ENCODE measurements around the gene RAB3A.

Gene RAB3A

DNA sequence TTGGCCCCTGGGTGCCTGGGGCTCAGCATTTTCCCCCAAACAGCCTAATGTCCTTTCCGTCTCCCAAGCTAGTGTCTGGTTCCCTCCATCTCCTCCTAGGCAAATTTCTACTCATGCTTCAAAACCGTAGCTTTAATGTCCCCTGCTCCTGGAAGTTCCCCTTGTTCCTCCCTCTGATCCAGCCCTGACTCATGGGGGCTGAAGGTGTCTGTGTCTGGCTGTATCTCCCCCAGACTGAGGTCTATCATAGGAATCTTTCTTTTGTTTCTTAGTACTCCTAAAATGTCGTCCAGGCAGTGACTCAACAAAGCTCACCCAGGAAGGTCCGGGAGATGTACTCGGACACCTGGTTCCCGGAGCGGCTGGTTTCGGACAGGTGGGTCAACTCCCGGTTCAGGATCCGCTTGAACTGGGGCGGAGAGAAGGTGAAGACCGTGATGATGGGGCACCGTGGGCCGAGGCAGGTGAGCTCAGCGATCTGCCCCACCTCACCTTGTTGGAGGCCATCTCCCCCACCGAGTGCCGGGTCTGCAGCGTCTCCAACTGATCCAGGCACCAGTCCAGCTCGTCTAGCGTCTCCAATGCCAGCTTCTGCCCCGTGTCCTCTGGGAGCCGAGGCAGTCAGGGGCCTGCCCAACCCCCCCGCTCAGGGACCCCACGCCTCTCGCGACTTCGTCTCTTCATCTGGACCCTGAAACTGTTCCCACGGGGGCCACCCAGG lies 16.2 kb upstream of the RAB3A start:
- TF ChIP-seq FOXM1 (IDR thresholded peaks at IDR 0.05; ENCODE audit: borderline replicate concordance, low read depth): no peak
- no peak for TF ChIP-seq ZBTB7A (IDR thresholded peaks at IDR 0.05; ENCODE audit: low read depth)
- TF ChIP-seq EGR1 (IDR thresholded peaks at IDR 0.05): no peak
- no peak for TF ChIP-seq NFIC (IDR thresholded peaks at IDR 0.05)
- no peak for TF ChIP-seq CREB1 (IDR thresholded peaks at IDR 0.05; ENCODE audit: low read depth)
- TF ChIP-seq, protein P1, sequence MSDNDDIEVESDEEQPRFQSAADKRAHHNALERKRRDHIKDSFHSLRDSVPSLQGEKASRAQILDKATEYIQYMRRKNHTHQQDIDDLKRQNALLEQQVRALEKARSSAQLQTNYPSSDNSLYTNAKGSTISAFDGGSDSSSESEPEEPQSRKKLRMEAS (IDR thresholded peaks at IDR 0.05): no peak
- TF ChIP-seq RAD21 (IDR thresholded peaks at IDR 0.05; ENCODE audit: low read depth): no peak
- no peak for TF ChIP-seq CEBPB (IDR thresholded peaks at IDR 0.05)
- no peak for TF ChIP-seq EP300 (IDR thresholded peaks at IDR 0.05; ENCODE audit: borderline replicate concordance)
- TF ChIP-seq TEAD4 (IDR thresholded peaks at IDR 0.05): no peak
- no peak for TF ChIP-seq YY1 (IDR thresholded peaks at IDR 0.05; ENCODE audit: low read depth)
- TF ChIP-seq, protein P2, sequence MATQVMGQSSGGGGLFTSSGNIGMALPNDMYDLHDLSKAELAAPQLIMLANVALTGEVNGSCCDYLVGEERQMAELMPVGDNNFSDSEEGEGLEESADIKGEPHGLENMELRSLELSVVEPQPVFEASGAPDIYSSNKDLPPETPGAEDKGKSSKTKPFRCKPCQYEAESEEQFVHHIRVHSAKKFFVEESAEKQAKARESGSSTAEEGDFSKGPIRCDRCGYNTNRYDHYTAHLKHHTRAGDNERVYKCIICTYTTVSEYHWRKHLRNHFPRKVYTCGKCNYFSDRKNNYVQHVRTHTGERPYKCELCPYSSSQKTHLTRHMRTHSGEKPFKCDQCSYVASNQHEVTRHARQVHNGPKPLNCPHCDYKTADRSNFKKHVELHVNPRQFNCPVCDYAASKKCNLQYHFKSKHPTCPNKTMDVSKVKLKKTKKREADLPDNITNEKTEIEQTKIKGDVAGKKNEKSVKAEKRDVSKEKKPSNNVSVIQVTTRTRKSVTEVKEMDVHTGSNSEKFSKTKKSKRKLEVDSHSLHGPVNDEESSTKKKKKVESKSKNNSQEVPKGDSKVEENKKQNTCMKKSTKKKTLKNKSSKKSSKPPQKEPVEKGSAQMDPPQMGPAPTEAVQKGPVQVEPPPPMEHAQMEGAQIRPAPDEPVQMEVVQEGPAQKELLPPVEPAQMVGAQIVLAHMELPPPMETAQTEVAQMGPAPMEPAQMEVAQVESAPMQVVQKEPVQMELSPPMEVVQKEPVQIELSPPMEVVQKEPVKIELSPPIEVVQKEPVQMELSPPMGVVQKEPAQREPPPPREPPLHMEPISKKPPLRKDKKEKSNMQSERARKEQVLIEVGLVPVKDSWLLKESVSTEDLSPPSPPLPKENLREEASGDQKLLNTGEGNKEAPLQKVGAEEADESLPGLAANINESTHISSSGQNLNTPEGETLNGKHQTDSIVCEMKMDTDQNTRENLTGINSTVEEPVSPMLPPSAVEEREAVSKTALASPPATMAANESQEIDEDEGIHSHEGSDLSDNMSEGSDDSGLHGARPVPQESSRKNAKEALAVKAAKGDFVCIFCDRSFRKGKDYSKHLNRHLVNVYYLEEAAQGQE (IDR thresholded peaks at IDR 0.05; ENCODE audit: low read depth): no peak
- TF ChIP-seq, protein P3, sequence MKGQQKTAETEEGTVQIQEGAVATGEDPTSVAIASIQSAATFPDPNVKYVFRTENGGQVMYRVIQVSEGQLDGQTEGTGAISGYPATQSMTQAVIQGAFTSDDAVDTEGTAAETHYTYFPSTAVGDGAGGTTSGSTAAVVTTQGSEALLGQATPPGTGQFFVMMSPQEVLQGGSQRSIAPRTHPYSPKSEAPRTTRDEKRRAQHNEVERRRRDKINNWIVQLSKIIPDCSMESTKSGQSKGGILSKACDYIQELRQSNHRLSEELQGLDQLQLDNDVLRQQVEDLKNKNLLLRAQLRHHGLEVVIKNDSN (IDR thresholded peaks at IDR 0.05): no peak
- TF ChIP-seq TCF12 (IDR thresholded peaks at IDR 0.05; ENCODE audit: low read depth): no peak
- TF ChIP-seq TAF1 (IDR thresholded peaks at IDR 0.05; ENCODE audit: low read depth): no peak

DNA sequence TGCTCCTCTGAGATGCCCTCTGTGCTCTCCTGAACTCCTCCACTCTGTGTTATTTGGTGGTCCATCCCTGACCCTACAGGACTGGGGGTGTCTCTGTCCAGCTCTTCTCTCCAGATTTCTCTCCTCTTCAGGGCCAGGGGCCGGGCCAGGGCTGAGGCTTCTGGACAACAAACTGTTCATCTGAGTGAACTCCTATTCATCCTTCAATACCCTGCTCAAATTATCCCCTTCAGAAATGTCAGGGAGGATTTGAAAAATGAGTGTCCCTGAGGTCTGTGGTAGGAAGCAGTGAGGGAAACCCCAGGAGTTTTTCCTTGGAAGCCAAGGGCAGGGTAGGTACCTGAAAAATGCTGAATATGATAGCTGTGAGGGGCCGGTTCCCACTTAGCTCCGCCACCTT lies 14.8 kb upstream of the RAB3A start:
- TF ChIP-seq FOXM1 (IDR thresholded peaks at IDR 0.05; ENCODE audit: borderline replicate concordance, low read depth) (no peak), YY1 (IDR thresholded peaks at IDR 0.05; ENCODE audit: low read depth) (no peak), TCF12 (IDR thresholded peaks at IDR 0.05; ENCODE audit: low read depth) (no peak), CREB1 (IDR thresholded peaks at IDR 0.05; ENCODE audit: low read depth) (no peak), NFIC (IDR thresholded peaks at IDR 0.05) (no peak), EP300 (IDR thresholded peaks at IDR 0.05; ENCODE audit: borderline replicate concordance) (no peak), TEAD4 (IDR thresholded peaks at IDR 0.05) (no peak), ZBTB7A (IDR thresholded peaks at IDR 0.05; ENCODE audit: low read depth) (no peak), CEBPB (IDR thresholded peaks at IDR 0.05) (no peak), EGR1 (IDR thresholded peaks at IDR 0.05) (no peak)
- TF ChIP-seq, protein P2 (IDR thresholded peaks at IDR 0.05; ENCODE audit: low read depth): no peak
- TF ChIP-seq, protein P1 (IDR thresholded peaks at IDR 0.05): no peak

DNA sequence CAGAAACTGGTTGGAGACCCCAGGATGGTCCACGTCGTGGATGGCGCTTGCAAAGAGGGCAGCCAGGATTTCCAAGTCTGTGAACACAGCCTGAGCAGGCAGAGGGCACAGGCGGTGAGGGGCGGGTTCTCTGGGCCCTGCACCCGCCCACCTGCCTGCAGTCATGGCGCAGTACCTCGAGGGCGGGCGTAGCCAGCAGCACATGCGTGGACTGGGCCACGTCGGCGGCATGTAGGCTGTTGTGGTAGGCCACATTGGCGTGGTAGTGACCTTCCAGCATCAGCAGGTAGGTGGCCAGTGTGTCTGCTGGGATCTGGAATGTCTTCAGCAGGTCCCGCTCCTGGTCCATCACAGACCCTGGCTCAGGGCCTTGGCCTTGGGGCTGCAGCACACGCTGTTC lies 14.3 kb upstream of the RAB3A start:
- no peak for TF ChIP-seq TAF1 (IDR thresholded peaks at IDR 0.05; ENCODE audit: low read depth)
- no peak for TF ChIP-seq ZBTB7A (IDR thresholded peaks at IDR 0.05; ENCODE audit: low read depth)
- TF ChIP-seq TCF12 (IDR thresholded peaks at IDR 0.05; ENCODE audit: low read depth): no peak
- no peak for TF ChIP-seq CEBPB (IDR thresholded peaks at IDR 0.05)
- TF ChIP-seq FOXM1 (IDR thresholded peaks at IDR 0.05; ENCODE audit: borderline replicate concordance, low read depth): no peak
- TF ChIP-seq, protein P3 (IDR thresholded peaks at IDR 0.05): no peak
- no peak for TF ChIP-seq CREB1 (IDR thresholded peaks at IDR 0.05; ENCODE audit: low read depth)
- TF ChIP-seq, protein P1 (IDR thresholded peaks at IDR 0.05): no peak
- no peak for TF ChIP-seq NFIC (IDR thresholded peaks at IDR 0.05)
- TF ChIP-seq EP300 (IDR thresholded peaks at IDR 0.05; ENCODE audit: borderline replicate concordance): no peak
- no peak for TF ChIP-seq EGR1 (IDR thresholded peaks at IDR 0.05)
- TF ChIP-seq YY1 (IDR thresholded peaks at IDR 0.05; ENCODE audit: low read depth): no peak
- TF ChIP-seq, protein P2 (IDR thresholded peaks at IDR 0.05; ENCODE audit: low read depth): no peak
- no peak for TF ChIP-seq TEAD4 (IDR thresholded peaks at IDR 0.05)
- TF ChIP-seq RAD21 (IDR thresholded peaks at IDR 0.05; ENCODE audit: low read depth): no peak

All from Ishikawa (cell line).